T follicular helper cell (primary cell): ENCODE measurements around the gene ZNF618.

Source experiments
- DNase-seq: peaks from one replicate; pipeline ENCODE4 v3.0.0-alpha.2; 2020; ENCODE audit warnings: low read depth

Gene ZNF618

DNA sequence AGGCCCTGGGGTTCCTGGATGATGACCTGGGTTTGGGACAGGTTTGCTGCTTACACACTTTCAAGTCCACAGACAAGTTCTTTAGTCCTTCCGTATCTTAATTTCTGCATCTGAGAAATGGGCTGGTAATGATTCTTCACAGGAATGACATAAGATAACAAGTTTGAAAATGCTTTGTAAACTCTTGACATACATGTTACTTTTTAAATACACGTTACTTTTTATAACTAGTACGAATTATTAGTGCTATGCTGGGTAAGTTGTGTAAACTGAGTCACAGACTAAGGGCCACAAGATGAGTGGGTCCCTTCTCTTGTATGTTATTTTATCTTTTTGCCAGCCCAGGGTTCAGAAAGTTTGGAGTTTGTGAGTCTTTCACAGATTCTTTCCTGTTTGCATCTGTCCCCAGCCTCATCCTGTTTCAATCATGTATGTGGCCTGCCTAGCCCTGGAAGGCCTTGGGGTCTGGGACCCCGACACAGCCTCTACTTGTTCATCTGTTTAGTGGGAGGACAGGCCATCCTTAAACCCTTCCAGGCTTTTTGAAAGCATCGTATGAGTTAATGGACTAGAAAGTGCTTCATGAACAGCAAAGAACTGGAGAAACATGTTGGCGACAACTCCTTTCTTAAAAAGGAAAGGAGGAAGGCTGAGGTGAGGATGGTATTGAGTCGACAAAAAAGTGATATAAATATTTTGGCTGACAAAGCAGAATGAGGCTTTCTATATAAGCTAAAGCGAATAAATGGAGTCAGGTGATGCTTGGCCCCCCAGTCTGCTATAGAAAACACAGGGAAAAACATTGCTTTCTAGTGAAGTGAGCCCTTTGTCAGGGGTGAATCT, 9.3 kb downstream of the ZNF618 start:
- no peak for DNase-seq

DNA sequence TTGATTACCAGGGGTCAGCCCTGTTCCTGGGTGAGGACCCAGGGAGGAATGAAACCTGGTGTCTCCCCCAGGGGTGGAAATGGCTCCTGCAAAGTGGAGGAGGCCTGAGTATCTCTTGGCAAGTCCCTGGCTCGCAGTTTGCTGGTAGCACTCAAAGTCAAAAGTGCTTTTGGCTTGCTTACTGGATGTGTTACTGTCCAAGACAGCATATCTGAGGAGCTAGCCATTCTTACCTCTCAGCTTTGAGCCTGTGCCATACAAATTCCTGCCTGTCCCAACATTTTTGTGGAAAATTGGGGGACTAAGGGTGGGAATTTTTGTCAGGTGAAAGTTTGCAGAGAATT, 9.9 kb downstream of the ZNF618 start:
- no peak for DNase-seq

DNA sequence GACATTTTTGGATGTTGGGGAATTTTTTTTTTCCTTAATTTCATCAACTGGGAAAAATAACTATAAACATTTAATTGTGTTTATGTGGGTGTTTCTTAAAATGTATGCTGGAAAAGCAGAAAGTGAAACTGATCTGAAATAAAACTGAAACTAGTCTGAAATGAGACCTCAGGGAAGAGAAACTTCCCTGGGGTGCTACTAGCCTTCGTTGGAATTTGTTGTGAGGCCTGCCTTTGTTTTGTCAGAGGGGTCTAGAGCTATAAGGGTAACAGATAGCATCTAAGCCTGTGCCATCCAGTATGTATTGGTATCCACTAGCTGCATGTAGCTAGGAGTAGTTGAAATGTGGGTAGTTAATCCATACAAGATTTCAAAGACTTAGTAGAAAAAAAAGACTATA, 10.4 kb downstream of the ZNF618 start:
- no peak for DNase-seq

DNA sequence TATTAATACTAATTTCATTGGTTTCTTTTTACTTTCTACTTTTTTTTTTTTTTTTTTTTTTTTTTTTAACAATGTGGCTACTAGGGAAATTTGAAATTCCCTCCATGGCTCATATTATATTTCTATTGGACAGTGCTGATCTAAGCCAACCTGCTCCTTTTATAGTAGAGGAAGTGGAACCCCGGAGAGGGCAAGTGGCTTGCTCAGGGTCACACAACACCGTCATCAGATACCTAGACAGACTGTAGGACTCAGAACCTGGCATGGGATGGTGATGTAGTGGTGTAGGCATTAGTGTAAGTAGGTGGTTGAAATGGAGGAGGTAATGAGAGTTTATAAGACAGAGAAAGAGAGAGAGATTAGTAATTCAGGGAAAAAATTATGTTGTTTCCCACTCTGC, 10.8 kb downstream of the ZNF618 start:
- DNase-seq: no peak

DNA sequence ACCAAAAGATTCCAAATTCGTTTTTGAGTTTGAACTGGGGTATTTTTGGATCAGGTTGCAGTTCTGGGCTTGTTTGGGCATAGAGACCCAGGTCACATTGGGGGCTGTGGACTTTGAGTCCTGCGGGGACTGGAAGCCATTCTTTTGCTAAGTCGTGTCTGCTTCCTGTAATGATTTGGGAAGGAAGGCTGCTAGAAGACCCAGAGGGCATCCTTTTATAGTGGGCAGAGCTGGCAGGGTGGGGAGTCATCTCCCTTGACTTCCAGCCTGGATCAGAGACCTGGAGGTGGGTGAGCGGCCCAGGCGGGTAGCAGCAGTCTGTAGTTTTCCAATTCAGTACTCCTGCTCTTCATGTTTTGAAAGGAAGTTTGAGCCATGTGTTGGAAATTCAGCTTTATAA, 11.3 kb downstream of the ZNF618 start:
- DNase-seq: no peak

DNA sequence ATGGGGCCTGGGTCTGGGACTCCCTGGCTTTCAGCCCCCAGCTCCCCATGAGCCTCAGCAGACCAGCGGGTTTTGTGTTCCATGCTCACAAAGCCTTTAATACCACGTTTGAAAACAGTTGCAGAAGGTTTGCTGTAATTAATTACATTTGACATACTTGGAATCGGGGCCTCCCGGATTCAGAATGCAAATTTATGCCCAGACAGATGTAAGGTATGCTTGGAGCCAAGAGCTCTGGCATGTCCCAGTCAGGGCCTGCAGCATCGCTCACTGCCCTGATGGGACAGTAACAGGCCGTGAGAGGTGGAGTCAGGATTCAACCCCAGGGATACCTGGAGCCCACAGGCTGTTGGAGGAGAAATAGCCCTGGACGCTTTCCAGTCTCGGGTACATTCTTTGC, 12.2 kb downstream of the ZNF618 start:
- DNase-seq: no peak

DNA sequence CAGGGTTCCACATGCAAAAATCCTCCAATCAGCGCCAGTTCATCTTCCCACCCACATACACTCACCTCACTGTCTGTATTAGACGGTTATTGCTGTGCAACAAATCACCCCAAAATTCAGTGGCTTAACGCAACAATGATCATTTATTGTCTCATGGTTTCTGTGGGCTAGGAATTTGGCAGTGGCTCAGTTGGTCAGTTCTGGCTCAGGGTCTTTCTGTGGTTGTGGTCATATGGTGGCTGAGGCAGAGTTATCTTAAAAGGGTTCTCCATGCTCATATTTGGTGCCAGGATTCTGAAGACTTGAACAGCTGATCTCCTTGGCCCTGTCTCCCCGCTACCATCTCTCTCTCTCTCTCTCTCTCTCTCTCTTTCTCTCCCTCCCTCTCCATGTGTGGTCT, 12.9 kb downstream of the ZNF618 start:
- DNase-seq: no peak

DNA sequence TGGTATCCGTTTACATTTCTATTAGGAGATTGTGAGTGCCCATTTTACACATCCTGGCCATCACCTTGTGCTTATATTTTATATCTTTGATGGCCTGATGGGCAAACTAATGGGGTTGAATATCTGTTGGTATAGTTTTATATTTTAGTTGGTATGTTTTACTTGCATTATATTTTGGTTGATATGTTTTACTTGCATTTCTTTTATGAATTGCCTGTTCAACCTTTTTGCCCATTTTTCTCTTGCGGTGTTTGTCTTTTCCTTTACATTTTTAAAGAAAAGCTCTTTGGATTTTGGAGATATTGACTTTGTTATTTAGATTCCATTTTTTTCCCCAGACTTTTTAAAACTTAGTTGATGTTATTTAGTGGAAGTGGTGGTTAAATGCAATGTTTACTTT, 14.6 kb downstream of the ZNF618 start:
- DNase-seq: no peak

DNA sequence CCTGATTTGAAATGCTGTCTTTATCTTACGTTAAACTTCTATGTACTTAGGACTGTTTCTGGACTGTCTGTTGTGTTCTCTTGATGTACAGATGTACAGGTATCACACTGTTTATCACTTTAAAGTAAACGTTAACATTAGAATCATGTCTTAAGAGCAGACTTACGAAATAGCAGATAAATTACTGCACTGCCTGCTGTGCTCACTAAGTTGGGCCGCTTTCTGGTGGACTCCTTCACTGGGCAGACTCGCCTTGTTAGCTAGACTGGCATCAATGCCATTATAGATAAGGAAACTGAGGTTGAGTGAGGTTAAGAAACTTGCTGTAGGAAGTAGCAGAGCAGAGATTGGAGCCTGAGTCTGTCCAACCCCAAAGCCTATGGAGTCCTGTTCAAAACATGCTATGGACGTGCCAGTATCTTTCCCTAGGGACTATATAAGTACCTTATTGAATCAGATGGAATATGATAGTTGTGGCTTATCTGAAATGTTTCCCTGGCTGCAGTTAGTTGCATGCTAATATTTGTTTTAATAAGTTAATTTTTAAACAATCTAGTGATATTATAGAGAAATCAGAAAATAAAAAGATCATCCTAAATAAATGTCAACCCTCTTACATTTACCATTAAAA, 16.9 kb downstream of the ZNF618 start:
- no peak for DNase-seq

DNA sequence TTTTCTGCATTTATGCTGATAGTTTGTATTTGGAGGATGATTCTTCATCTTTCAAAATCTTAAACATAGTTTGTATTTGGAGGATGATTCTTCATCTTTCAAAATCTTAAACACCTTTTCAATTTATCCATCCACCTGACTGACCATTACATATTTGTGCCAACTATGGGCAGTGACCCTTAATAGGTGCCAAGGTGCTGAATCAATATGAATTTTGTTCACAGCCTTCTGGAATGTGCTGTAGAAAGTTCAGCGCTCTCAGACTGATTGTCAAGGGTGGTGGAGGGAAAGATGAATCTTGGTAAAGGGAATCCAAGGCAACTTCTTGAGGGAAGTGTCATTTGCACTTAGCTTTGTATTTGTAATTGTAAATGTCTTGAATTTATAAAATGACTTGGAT, 18.1 kb downstream of the ZNF618 start:
- no peak for DNase-seq

DNA sequence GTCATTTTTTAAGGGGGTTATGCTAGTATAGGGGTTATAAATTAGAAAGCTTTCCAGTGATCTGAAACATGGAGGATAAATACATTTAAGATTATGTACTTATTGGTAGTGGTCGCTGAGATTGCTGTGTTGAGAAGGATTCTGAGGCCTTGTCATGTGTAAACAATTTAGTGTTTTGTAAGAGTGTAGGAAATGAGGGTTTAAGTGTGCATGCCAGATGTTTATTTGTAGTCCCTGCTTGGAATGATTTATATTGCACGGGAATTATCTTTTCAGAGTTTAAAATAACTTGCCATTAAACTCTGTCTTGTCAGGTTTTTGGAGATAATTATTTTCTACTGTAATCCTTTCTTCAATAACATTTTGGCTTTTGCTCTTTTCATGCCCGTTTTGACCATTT, 19.4 kb downstream of the ZNF618 start:
- no peak for DNase-seq

DNA sequence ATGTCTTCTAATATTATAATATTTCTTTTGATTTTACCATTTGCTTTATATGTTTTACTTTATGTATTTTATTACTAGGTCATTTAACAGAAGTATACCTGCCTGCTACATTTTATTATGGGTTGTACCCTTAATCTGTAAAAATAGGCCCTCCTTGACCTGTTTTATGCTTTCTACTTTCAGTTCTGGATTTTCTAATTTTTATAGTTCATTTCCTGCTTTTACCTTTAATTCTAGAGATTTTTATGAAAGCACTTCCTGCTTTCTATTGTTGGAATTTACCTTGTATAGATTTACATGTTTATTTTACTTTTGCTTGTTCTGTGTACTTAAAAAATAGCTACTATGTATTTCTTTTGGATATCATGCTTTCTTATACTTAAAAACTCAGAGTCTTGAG, 20.6 kb downstream of the ZNF618 start:
- no peak for DNase-seq

DNA sequence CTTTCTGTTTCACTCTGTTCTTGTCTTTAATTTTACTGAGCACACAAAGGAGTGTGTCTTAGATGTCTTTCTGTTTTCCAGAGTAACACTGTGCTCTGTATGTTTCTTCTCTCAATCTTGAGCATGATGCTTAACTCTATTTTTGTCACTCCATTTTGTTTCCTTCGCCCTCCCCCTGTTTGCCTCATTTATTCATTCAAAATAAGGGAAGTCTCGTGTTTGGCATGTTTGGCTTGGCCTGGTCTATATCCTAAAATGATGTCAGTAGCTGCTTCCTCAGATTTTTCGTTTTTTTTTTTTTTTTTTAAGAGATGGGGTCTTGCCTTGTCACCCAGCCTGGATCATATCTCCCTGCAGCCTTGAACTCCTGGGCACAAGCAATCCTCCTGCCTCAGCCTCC, 22.0 kb downstream of the ZNF618 start:
- DNase-seq: no peak

DNA sequence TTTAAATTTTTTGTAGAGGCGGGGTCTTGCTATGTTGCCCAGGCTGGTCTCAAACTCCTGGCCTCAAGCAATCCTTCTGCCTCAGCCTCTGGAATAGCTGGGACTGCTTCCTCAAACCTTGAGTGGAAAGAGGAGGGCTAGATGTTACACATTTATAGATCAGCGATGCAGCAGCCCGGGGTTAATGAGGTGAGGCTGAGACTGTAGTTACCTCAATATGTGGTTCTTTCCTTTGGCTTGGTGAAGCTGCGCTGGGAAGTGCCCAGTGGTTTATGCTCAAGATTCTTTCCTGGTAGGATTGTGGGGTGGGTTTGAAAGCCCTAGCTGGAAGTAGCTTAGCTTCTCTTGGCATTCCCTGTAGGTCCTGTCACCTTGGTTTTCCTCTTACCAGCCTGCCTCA, 22.5 kb downstream of the ZNF618 start:
- no peak for DNase-seq

DNA sequence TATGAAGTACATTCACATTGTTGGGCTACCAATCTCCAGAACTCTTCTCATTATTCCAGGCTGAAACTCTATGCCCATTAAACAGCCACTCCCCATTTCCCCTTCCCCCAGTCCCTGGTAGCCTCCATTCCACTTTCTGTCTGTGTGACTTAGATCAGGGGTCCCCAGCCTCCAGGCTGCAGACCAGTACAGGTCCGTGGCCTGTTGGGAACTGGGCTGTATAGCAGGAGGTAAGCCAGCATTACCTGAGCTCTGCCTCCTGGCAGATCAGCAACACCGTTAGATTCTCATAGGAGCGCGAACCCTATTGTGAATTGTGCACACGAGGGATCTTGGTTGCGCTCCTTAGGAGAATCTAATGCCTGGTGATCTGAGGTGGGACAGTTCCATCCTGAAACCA, 23.1 kb downstream of the ZNF618 start:
- DNase-seq: no peak

DNA sequence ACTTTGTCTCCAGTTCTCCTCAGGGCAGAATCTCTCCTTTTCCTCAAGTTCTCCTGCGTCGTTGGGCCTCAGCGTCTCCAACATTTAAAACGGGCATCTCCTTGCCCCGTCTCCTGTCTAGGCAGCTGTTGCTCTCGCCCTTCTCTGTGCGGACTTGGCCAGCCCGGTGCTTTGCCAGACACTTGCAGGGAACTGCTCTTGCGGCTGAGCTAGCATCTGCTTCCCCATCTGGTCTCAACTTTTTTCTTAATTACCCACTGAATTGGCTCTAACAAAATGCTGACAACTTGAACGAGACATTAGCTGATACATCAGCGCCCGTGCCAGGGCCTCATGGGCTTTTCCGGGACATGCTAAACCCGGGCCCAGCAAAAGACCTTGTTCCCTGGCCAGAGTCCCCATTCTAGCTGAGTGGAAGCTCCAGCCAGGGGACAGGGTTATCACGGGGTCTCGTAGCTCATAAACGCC, 25.1 kb downstream of the ZNF618 start:
- DNase-seq: no peak

DNA sequence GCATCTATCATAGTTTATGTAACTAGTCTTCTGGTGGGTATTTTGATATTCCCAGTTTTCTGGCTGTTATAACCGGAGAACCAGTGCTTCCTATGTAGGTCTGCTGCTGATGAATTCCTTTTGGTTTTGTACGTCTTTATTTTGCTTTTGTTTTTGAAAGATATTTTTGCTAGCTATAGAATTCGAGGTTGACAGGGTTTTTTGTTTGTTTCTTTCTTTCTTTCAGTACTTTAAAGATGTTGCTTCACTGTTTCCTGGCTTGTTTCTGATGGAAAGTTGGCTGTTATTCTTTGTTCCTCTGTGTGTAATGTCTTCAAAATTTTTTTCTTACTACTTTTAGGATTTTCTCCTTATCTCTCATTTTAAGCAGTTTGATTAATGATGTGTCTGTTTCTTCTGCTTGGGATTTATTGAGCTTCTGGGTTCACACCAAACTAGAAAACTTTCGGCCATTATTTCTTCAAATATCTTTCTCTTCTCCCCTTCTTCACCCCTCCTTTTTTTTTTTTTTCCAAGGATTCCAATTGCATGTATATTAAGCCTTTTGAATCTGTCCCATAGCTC, 27.5 kb downstream of the ZNF618 start:
- no peak for DNase-seq

DNA sequence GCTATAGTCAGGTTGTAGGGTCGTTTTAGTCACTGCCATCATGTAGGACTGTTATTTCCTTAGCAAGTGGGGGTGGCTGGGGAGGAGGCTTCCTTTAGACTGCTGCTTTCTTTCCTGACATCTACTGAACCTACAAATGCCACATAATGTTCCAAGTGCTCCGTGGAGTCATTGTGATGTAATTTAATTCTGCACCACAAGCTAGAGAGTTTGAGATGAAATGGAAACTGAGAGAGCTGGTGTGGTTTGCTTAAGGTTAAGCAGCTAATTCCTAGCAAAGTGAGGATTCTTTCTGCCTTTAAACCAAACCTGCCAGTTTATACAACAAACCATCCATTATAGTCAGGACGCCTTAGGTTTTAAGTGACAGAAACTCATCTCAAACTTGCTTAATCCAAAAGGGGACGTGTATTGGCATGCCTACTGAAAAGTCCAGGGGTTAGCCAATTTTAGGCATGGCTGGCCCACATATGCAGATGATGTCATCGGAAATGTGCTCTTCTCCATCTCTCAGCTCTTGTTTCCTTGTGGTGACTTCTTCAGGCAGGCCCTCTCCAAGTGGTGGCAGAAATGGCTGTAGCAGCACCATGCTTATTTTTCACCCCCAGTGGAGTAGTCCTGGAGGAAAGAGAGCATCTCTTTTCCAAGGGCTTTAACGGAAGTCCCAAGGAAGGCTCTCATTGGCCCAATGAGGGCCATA, 30.5 kb downstream of the ZNF618 start:
- DNase-seq: no peak

DNA sequence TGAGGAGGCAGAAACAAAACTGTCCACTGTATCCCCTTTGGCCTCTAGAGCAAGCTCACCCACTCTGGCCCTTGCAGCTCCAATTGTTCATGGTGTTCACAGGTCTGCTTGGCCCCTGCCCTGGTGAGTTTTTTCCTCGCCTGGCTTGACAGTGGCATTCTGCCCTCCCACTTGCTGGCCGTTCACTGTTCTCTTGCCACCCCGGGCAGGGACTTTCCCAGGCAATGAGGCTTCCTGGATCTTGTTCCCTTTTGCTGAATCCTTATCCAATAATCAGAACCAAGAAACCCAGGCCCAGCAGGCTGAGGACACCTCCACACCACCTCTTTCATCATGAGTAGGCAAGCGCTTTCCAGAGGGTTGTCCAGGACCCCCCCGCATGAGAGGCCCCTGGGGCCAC, 31.2 kb downstream of the ZNF618 start:
- DNase-seq: no peak

DNA sequence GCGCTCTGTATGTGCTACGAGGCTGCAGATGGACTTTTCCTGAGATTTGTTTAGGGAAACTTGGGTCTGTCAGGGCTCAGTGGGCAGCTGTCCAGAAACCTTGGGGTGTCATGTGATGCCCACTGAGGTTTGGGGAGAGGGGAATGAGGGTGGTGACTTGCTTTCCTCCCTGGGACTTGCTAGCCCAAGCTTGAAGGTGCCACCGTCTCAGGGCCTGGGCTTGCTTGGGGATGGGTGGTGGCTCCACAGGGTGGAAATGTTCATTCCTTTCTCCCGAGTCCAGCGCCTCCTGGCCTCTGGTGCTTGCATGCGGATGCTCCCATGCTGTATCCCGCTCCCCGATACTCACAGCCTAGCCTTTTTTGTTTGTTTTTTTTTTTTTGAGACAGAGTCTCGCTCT, 33.3 kb downstream of the ZNF618 start:
- DNase-seq: no peak

DNA sequence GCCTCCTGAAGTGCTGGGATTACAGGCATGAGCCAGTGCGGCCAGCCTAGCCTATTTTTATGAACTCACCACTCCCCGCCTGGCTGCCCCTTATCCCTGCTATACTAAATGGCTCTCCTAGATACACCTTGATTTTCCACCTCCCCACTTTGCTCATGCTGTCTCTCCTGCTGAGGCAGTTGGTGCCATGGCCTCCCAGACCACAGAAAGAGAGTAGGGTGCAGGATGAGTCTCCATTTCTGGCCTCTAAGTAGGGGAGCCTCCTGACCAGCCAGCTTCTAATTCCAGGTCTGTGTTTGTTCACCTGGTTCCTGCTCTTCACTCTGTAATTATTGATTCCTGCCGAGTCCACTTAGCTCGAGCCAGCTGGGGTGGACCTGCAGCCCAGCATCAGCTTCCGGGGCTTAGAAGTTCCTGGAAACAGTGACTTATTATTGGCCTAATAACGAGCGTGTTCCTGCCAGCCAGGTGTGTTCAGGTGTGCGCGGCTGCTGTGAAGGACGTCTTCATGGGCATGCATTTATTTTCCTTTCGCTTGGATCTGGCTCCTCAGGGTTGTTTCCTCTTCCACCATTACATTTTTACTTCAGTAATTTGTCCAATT, 34.0 kb downstream of the ZNF618 start:
- DNase-seq: no peak

DNA sequence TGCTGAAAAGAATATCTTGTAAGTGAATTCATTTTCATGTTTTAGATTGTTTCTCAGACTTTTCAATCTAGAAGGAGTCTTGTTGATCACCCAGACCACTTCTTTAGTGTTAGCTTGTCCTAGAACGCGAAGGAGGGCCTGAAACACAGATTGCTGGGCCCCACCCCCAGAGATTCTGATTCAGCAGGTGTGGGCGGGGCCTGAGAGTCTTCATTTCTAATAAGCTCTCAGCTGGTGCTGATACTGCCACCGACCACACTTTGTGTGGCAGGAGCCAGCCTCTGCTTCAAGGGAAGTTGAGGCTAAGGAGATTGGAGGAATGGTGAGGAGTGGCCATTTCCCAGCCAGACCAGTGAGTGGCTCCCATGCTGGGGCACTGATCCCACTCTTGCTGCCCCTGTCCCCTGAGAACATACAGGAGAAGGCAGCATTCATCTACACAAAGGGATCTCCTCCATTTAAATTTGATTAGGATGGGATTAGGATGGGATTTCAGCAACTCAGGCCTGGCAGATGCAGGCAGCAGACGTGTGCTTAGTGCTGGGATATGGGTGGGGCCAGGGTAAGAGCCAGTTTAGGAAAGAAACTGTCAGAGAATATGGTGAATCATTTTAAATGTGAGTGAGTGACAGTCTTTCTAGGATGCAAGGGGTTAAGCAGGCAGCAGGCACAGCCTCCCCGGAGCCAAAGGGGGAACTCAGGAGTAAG, 35.9 kb downstream of the ZNF618 start:
- DNase-seq: no peak
